Activated CD8-positive, alpha-beta memory T cell treated with anti-CD3 and anti-CD28 coated beads for 36 hours (primary cell): ENCODE measurements around the gene ABHD17B. TPM values are rescaled to one million over a fixed set of nuclear protein-coding genes. Genes with fewer than 3 reads are reported as not detected.
"Not testable (repeated sequence)": the region's sequence is repeated elsewhere in the genome, so short reads cannot be mapped to it uniquely, and the experiment has no call there.

Source experiments
- CTCF ChIA-PET: fragments of 350-600 bp; sonication (Branson Sonifier 250); formaldehyde crosslinking; loops from one replicate; lab custom pipeline; 2021; ENCODE audit warnings: antibody characterized with exemption; lab: Charles Lee
- POLR2A ChIA-PET: fragments of 350-600 bp; sonication (Branson Sonifier 250); formaldehyde crosslinking; loops from one replicate; lab custom pipeline; 2021; ENCODE audit warnings: antibody characterized with exemption; lab: Charles Lee
- total RNA-seq, 2 experiments: library from RNA; stranded (reverse); gene quantifications; one replicate each; pipeline ENCODE4 v1.2.3, GENCODE V29; 2021

Gene ABHD17B
- 10 to 100 TPM; 16.4 to 18.1 TPM for total RNA-seq

- ChIA-PET POLR2A (interaction anchor here (0.7 to 1.5 kb wide), 4 partner anchors 12 to 145 kb away, joined by 4 to 8 read pairs (median 6); no protein-coding TSS in a partner anchor), CTCF (interaction anchor here (1.2 to 1.3 kb wide), 2 partner anchors 114 to 144 kb away, joined by 3 to 4 read pairs; no protein-coding TSS in a partner anchor)
These were observed at the start of gene ABHD17B, which contains the start of gene C9orf85 for GRCh38 chr9:71911061-71911907. Gene ABHD17B (minus strand): TSS chr9:71911193. CDS start chr9:71875080, 36,113 bp downstream. Gene C9orf85 (plus strand): TSS chr9:71911639. CDS start chr9:71911735, 96 bp downstream.

GRCh38 chr9:71955300-71955915, 44.4 kb upstream of the ABHD17B start:
- ChIA-PET POLR2A (no interaction called here), CTCF (no interaction called here)

- POLR2A ChIA-PET: not testable (repeated sequence)
These were observed 43.7 kb upstream of the ABHD17B start for GRCh38 chr9:71954652-71955051.

GRCh38 chr9:71944754-71945375, 33.9 kb upstream of the ABHD17B start:
- ChIA-PET CTCF (no interaction called here), POLR2A (interaction anchor here (0.7 kb wide), 1 partner anchor 161 kb away, joined by 3 read pairs; no protein-coding TSS in a partner anchor)

More at GRCh38 chr9:71954652-71955051, 43.7 kb upstream of the ABHD17B start:
- CTCF ChIA-PET: not testable (repeated sequence)

GRCh38 chr9:71941998-71942567, 31.1 kb upstream of the ABHD17B start:
- ChIA-PET POLR2A (no interaction called here), CTCF (no interaction called here)

GRCh38 chr9:71941060-71941568, 30.1 kb upstream of the ABHD17B start:
- ChIA-PET CTCF (no interaction called here), POLR2A (no interaction called here)

- POLR2A ChIA-PET: no interaction called here
- CTCF ChIA-PET: interaction anchor here (1.1 kb wide), 1 partner anchor 15 kb away, joined by 3 read pairs; no protein-coding TSS in a partner anchor
These were observed 26.9 kb upstream of the ABHD17B start for GRCh38 chr9:71937898-71938297.

- POLR2A ChIA-PET: no interaction called here
- CTCF ChIA-PET: interaction anchor here (1.1 kb wide), 1 partner anchor 14 kb away, joined by 3 read pairs; no protein-coding TSS in a partner anchor
These were observed 26.2 kb upstream of the ABHD17B start for GRCh38 chr9:71937070-71937625.

- ChIA-PET POLR2A (no interaction called here), CTCF (no interaction called here)
These were observed 25.1 kb upstream of the ABHD17B start for GRCh38 chr9:71936066-71936465.

- POLR2A ChIA-PET: no interaction called here
- CTCF ChIA-PET: no interaction called here
These were observed 20.2 kb upstream of the ABHD17B start for GRCh38 chr9:71931166-71931565.

GRCh38 chr9:71929791-71930440, 18.9 kb upstream of the ABHD17B start:
- ChIA-PET POLR2A (no interaction called here), CTCF (no interaction called here)

- CTCF ChIA-PET: no interaction called here
- POLR2A ChIA-PET: no interaction called here
These were observed 18.2 kb upstream of the ABHD17B start for GRCh38 chr9:71929223-71929622.

- ChIA-PET CTCF (no interaction called here), POLR2A (no interaction called here)
These were observed 17.8 kb upstream of the ABHD17B start for GRCh38 chr9:71928806-71929205.

- CTCF ChIA-PET: no interaction called here
- POLR2A ChIA-PET: no interaction called here
These were observed 17.4 kb upstream of the ABHD17B start for GRCh38 chr9:71928376-71928775.

GRCh38 chr9:71925834-71926233, 14.8 kb upstream of the ABHD17B start:
- CTCF ChIA-PET: interaction anchor here (0.6 kb wide), 1 partner anchor 667 kb away, joined by 3 read pairs; no protein-coding TSS in a partner anchor
- POLR2A ChIA-PET: no interaction called here

- CTCF ChIA-PET: no interaction called here
- POLR2A ChIA-PET: no interaction called here
These were observed 13.6 kb upstream of the ABHD17B start for GRCh38 chr9:71924576-71924975.

- POLR2A ChIA-PET: no interaction called here
- CTCF ChIA-PET: no interaction called here
These were observed 10.3 kb upstream of the ABHD17B start for GRCh38 chr9:71921190-71921814.
